ENCODE data around the gene NOTCH1. TPM values are rescaled to one million over a fixed set of nuclear protein-coding genes. Genes with fewer than 3 reads are reported as not detected.

The NOTCH1 gene
- total and polyA plus RNA-seq, 2 of the 4 experiments (the other 2 are of a cell fraction): 1.8 to 6.0 TPM

DNA sequence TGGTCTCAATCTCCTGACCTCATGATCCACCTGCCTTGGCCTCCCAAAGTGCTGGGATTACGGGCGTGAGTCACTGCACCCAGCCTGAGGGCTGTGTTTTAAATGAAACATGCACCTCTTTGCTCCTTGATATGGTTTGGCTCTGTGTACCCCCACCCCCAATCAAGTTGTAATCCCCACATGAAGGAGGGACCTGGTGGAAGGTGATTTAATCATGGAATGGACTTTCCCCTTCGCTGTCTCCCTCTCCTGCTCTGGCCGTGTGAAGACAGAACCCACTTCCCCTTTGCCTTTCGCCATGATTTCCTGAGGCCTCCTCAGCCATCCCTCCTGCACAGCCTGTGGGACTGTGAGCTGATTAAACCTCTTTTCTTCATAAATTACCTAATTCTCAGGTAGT is 12.5 kb upstream of the NOTCH1 start:
- ChIA-PET POLR2A (ENCODE audit: unreplicated experiment) (interaction anchor here (0.6 to 0.7 kb wide), 2 partner anchors 49 to 67 kb away, joined by 4 to 5 read pairs; no protein-coding TSS in a partner anchor), CTCF (no interaction called here)
- ATAC-seq (ENCODE audit: low read depth): peak; percentile 19; the same call in 1 of the 2 replicates
- no peak overlapping the region for H2BK120ac ChIP-seq (ENCODE audit: low read depth, low read length)
- H2BK20ac ChIP-seq (ENCODE audit: low read depth, low read length): peak overlapping the region; percentile 70; the same call in 1 of the 2 replicates
- in situ Hi-C loops (cut with MboI; ENCODE audit: low sequenced_read_pairs) (no loop called here), intact Hi-C loops (cut with micrococcal nuclease) (no loop called here), dilution Hi-C loops (cut with HindIII; ENCODE audit: low sequenced_read_pairs, unreplicated experiment) (no loop called here)
- no peak overlapping the region for H4K8ac ChIP-seq (ENCODE audit: low read depth in 2 of 2, low read length in 2 of 2)
- peaks cover 3% of the 10 kb centered on the region; the same call in 1 of the 2 replicates for H3K9me1 ChIP-seq (ENCODE audit: insufficient read depth, low read length)
- H2AK5ac ChIP-seq (ENCODE audit: low read depth, low read length): 0 out of 2 replicates have a peak overlapping the region, but pooled peaks have one; percentile 20
- H4K5ac ChIP-seq (ENCODE audit: low read depth, low read length): peak overlapping the region; percentile 23; the same call in 1 of the 2 replicates
- H4K20me1 ChIP-seq (ENCODE audit: insufficient read depth, low read length): no peaks in the 10 kb centered on the region
- H3K23ac ChIP-seq (ENCODE audit: low read depth, low read length): no peak overlapping the region
- no peak overlapping the region for H3K27ac ChIP-seq (ENCODE audit: insufficient read depth, low read length)
- H3K4me1 ChIP-seq (ENCODE audit: control insufficient read depth, insufficient read depth, low read length): peaks cover 4% of the 10 kb centered on the region; the same call in 1 of the 2 replicates
- H3K56ac ChIP-seq (ENCODE audit: extremely low read depth, insufficient read depth, low read length): no peak overlapping the region
- H2AFZ ChIP-seq (replicated peaks; ENCODE audit: low read length, poor library complexity): no peak overlapping the region
- H2BK15ac ChIP-seq (ENCODE audit: low read depth, low read length): no peak overlapping the region
- no TSS peak for BruUV-seq (replicated peaks)
- no peak for TF ChIP-seq NFE2L2 (IDR thresholded peaks at IDR 0.05; ENCODE audit: low read depth, low read length)
- TF ChIP-seq SMC3 (IDR thresholded peaks at IDR 0.05; ENCODE audit: low read depth, low read length): no peak
- TF ChIP-seq, protein P1, sequence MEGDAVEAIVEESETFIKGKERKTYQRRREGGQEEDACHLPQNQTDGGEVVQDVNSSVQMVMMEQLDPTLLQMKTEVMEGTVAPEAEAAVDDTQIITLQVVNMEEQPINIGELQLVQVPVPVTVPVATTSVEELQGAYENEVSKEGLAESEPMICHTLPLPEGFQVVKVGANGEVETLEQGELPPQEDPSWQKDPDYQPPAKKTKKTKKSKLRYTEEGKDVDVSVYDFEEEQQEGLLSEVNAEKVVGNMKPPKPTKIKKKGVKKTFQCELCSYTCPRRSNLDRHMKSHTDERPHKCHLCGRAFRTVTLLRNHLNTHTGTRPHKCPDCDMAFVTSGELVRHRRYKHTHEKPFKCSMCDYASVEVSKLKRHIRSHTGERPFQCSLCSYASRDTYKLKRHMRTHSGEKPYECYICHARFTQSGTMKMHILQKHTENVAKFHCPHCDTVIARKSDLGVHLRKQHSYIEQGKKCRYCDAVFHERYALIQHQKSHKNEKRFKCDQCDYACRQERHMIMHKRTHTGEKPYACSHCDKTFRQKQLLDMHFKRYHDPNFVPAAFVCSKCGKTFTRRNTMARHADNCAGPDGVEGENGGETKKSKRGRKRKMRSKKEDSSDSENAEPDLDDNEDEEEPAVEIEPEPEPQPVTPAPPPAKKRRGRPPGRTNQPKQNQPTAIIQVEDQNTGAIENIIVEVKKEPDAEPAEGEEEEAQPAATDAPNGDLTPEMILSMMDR (conservative IDR thresholded peaks at IDR 0.05; ENCODE audit: low read depth, low read length): no peak
- TF ChIP-seq, protein P2, sequence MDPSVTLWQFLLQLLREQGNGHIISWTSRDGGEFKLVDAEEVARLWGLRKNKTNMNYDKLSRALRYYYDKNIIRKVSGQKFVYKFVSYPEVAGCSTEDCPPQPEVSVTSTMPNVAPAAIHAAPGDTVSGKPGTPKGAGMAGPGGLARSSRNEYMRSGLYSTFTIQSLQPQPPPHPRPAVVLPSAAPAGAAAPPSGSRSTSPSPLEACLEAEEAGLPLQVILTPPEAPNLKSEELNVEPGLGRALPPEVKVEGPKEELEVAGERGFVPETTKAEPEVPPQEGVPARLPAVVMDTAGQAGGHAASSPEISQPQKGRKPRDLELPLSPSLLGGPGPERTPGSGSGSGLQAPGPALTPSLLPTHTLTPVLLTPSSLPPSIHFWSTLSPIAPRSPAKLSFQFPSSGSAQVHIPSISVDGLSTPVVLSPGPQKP (IDR thresholded peaks at IDR 0.05; ENCODE audit: borderline replicate concordance, low read depth, low read length): no peak
- no peak for TF ChIP-seq MAZ (IDR thresholded peaks at IDR 0.05; ENCODE audit: borderline replicate concordance, low read depth, low read length)
- TF ChIP-seq POLR2A (IDR thresholded peaks at IDR 0.05; ENCODE audit: low read depth, low read length): no peak
- no peak for TF ChIP-seq CEBPB (IDR thresholded peaks at IDR 0.05; ENCODE audit: low read depth, low read length)
- no peak for TF ChIP-seq RFX5 (IDR thresholded peaks at IDR 0.05; ENCODE audit: low read depth, low read length)
- no peak for TF ChIP-seq CHD1 (IDR thresholded peaks at IDR 0.05; ENCODE audit: low read depth, low read length)
- no peak for TF ChIP-seq FOS (IDR thresholded peaks at IDR 0.05; ENCODE audit: low read depth, low read length)
- TF ChIP-seq BHLHE40 (IDR thresholded peaks at IDR 0.05; ENCODE audit: low read depth, low read length): no peak
- H3K4me2 ChIP-seq (ENCODE audit: low read depth, low read length): no peak overlapping the region
- H2AK9ac ChIP-seq (replicated peaks; ENCODE audit: low read depth, low read length, poor library complexity): no peak overlapping the region
- no peaks in the 10 kb centered on the region for H3K27me3 ChIP-seq (ENCODE audit: control insufficient read depth, insufficient read depth, low read length)
- H2BK5ac ChIP-seq (ENCODE audit: low read depth, low read length, poor library complexity, severe bottlenecking): no peak overlapping the region
- H3K18ac ChIP-seq (ENCODE audit: low read depth, low read length): no peak overlapping the region; the same call in 1 of the 2 replicates
- no peak overlapping the region for H3K9ac ChIP-seq (ENCODE audit: low read depth, low read length)
- no peaks in the 10 kb centered on the region for H3K36me3 ChIP-seq (ENCODE audit: control insufficient read depth, insufficient read depth, low read length)
- no peak overlapping the region for H3K4me3 ChIP-seq (ENCODE audit: insufficient read depth, low read depth, low read length)
- H4K91ac ChIP-seq (ENCODE audit: insufficient read depth, low read depth, low read length): peak overlapping the region; percentile 41; the same call in 1 of the 2 replicates
- peak overlapping the region; percentile 29; the same call in 1 of the 2 replicates for H3K4ac ChIP-seq (ENCODE audit: low read depth, low read length)
- no peaks in the 10 kb centered on the region for H3K79me1 ChIP-seq (ENCODE audit: low read depth in 1 of 2, low read length in 2 of 2)
- no peak overlapping the region for H3K14ac ChIP-seq (replicated peaks; ENCODE audit: low read depth, low read length)
- WGBS, 2 experiments (ENCODE audit: extremely low coverage in 2 of 2, insufficient read length in 1 of 2): no CpG with 5 or more reads among the region's 5 CpGs
- no peak for DNase-seq
- peaks cover 7% of the 10 kb centered on the region; the same call in 1 of the 2 replicates for H3K9me3 ChIP-seq (ENCODE audit: control insufficient read depth, insufficient read depth, low read length)

Data from IMR-90 (cell line).